SIG-M5 (cell line): ENCODE data around the gene RINL.
"Not testable (repeated sequence)": the region's sequence is repeated elsewhere in the genome, so short reads cannot be mapped to it uniquely, and the experiment has no call there.

Experiments used
- DNase-seq: peaks from one replicate; lab custom pipeline; 2025; lab: John Stamatoyannopoulos, UW

Gene RINL

GRCh38 chr19:38875656-38876395 is 2.2 kb downstream of the RINL start:
- DNase-seq = no peak

GRCh38 chr19:38873400-38873799 is 4.7 kb downstream of the RINL start:
- not testable (repeated sequence) for DNase-seq

- no peak for DNase-seq
Measured at GRCh38 chr19:38870612-38871011, 7.5 kb downstream of the RINL start.

- DNase-seq = no peak
Measured at GRCh38 chr19:38869836-38870607, 8.1 kb downstream of the RINL start.

- DNase-seq = no peak
Measured at GRCh38 chr19:38869160-38869835, 8.8 kb downstream of the RINL start.

- no peak for DNase-seq
Measured at GRCh38 chr19:38868551-38868950, 9.5 kb downstream of the RINL start.

GRCh38 chr19:38867171-38867780 is 10.8 kb downstream of the RINL start:
- no peak for DNase-seq

- no peak for DNase-seq
Measured at GRCh38 chr19:38862321-38863059, 15.6 kb downstream of the RINL start.

- DNase-seq = no peak
Measured at GRCh38 chr19:38861368-38861767, 16.7 kb downstream of the RINL start.

GRCh38 chr19:38859631-38860204 is 18.4 kb downstream of the RINL start:
- not testable (repeated sequence) for DNase-seq

- DNase-seq = no peak
Measured at GRCh38 chr19:38856813-38857212, 21.3 kb downstream of the RINL start.

- DNase-seq = not testable (repeated sequence)
Measured at GRCh38 chr19:38855751-38856150, 22.3 kb downstream of the RINL start.

- DNase-seq = not testable (repeated sequence)
Measured at GRCh38 chr19:38854961-38855360, 23.1 kb downstream of the RINL start.

GRCh38 chr19:38853214-38853613 is 24.9 kb downstream of the RINL start:
- no peak for DNase-seq

- DNase-seq = peak; percentile 18
Measured at GRCh38 chr19:38852231-38853044, 25.6 kb downstream of the RINL start.

- DNase-seq = no peak
Measured at GRCh38 chr19:38851622-38852230, 26.3 kb downstream of the RINL start.

- DNase-seq = no peak
Measured at GRCh38 chr19:38850976-38851621, 27.0 kb downstream of the RINL start.

- no peak for DNase-seq
Measured at GRCh38 chr19:38850436-38850975, 27.6 kb downstream of the RINL start.

- peak; percentile 99 for DNase-seq
Measured at GRCh38 chr19:38849860-38850435, 28.1 kb downstream of the RINL start, which contains the start of gene HNRNPL. Gene HNRNPL (minus strand): TSS chr19:38849986. CDS start chr19:38849966, 20 bp downstream.
